Activated CD8-positive, alpha-beta memory T cell treated with anti-CD3 and anti-CD28 coated beads for 4 hours (primary cell): ENCODE results near the gene BAG5.
A peak's percentile ranks its signal among the peaks of the same experiment; 100 is the strongest.
"Not testable (repeated sequence)": the region's sequence is repeated elsewhere in the genome, so short reads cannot be mapped to it uniquely, and the experiment has no call there.

ENCODE experiments used
- DNase-seq, 2 donors: peaks; one replicate each; pipeline ENCODE4 v3.0.0-alpha.2; 2020; ENCODE audit warnings: low read depth in 2 of 2

The BAG5 gene

DNA sequence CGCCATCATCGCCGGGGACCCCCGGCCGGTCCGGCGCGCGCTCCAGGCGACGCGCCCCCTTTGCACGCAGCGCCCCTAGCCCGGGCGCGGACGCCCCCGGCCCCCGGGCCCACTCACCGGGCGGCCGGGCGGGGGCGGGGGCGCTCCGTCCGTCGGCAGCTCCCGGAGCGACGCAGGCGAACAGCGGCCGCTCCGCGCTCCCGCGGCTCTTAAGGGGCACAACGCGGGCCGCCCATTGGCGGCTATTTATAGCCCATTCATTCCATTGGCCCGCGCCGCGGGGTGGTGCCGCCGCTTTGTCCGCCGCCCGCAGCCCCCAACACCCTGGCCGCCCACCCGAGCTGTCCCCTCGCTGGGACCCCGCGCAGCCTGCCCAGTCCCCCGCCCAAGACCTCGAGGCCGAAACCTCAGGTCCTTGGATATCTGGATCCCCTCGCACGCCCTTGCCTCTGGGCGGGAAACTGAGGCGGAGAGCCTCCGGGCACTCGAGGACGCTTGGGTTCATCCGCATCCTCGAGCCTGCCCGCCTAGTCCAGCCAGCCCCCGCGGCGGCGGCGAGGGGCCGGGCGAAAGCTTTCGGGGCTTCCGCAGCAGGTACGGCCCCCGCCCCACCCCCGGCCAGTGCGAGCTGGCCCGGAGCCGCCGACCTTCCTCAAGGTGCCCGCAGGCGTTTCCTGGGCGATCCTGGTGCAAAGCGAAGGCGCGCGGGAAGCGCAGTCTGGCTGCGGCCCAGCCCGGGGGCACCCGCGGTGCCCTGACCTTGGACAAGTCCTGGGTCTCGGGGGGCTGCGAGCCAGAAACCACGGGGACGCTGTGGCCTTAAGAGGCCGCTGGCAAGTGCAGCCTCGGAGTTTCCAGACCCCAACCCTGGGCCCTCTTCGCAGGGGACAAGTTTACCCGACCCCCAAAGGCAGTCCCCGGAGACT lies 39.5 kb downstream of the BAG5 start, which contains the start of gene CKB:
Gene CKB, minus strand, starts transcription at position 182 of the 926 bp plus-strand sequence. CDS start 337 bp downstream, outside the sequence.
- DNase-seq: no peak

- no peak for DNase-seq
Measured at GRCh38 chr14:103521951-103522563, 40.4 kb downstream of the BAG5 start.

GRCh38 chr14:103521438-103521950 lies 41.0 kb downstream of the BAG5 start:
- no peak for DNase-seq

DNA sequence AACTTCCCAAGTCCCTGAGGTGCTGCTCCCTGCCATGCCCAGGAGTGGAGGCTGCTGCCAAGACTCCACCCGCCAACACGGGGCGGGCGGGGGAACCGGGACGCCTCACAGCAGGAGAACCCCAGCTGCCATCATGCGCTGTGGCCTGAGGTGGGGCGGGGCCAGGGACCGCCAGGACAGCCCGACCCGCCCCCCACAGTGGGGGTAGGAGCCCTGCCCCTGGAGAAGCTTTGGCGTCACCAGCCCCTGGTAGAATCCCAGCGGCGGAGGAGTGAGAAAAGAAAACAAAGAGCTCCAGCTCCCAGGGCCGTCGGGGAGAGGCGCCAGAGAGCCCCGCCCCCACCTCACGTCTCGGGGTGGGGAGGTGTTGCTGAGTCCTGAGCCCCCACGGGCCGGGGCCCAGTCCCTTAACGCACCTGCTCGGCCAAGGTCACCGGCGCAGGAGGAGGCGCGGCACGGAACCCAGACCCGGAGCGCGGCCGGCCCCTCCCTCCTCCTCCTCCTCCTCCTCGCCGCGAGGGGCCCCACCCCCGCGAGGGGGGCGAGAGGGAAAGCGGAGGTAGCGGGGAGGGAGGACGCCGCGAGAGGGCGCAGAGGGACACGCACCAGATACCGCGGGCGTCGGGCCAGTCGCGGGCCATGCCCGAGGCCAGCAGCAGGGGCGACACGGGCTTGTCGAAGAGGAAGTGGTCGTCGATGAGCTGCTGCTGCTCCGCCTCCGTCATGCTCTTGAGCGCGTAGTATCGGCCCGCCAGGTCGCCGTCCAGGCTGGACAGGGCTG lies 41.6 kb downstream of the BAG5 start:
- peak; percentile 35 to 51 for DNase-seq

- no peak for DNase-seq
Measured at GRCh38 chr14:103520269-103520656, 42.2 kb downstream of the BAG5 start.

GRCh38 chr14:103519837-103520212 lies 42.6 kb downstream of the BAG5 start:
- no peak for DNase-seq

- no peak for DNase-seq
Measured at GRCh38 chr14:103519043-103519836, 43.2 kb downstream of the BAG5 start.

- DNase-seq: no peak
Measured at GRCh38 chr14:103518422-103519042, 43.9 kb downstream of the BAG5 start.

DNA sequence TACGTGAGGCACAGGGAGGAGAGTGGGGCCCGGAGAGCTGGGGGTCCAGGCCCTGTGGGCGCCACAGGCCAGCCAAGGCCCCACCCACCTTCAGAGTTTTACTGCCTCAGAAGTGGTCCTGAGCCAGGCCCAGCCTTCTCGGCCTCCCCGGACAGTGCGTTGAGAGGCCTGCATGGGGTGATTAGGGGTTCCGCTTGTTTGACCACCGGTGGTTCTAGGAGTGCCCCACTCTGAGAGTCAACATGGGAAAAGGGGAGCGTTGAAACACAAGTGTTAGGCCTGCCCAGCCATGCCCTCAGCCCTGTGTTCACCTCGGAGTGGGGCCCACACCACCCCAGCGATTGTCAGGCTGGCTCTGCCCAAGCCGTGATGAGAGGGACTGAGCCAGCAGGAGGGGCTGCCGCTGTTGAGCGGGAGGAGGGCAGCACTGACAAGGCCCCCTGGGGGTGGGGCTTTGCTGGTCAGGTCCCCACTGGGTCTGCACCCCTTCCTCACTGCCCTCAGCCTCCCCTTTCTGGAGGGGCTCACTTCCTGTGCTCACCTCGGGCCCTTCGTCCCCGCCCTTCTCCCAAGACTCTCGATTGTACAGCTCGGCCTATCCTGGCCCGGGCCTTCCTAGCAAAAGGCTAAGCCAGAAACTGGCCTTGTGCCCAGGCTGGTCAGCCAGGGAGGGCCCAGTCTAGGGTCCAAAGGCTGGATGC lies 44.6 kb downstream of the BAG5 start:
- no peak for DNase-seq

DNA sequence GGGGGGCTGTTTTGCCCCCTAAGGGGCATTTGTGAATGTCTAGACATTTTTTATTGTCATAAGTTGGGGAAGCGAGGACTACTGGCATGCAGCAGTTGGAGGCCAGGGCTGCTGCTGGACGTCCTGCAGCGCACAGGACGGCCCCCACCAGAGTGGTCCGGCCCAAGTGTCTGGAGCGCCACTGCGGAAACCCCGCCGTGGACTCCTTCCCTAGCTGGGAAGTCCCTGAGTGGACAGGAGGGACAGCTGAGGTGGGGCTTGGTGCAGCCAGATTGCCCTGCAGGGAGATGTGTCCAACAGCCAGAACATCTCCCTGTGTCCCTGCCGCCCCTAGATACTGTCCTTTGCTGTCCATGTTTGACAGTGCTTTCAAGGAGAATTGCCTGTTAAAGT lies 45.3 kb downstream of the BAG5 start:
- no peak for DNase-seq

GRCh38 chr14:103516426-103517173 lies 45.9 kb downstream of the BAG5 start:
- no peak for DNase-seq

- no peak for DNase-seq
Measured at GRCh38 chr14:103514596-103515421, 47.6 kb downstream of the BAG5 start.

DNA sequence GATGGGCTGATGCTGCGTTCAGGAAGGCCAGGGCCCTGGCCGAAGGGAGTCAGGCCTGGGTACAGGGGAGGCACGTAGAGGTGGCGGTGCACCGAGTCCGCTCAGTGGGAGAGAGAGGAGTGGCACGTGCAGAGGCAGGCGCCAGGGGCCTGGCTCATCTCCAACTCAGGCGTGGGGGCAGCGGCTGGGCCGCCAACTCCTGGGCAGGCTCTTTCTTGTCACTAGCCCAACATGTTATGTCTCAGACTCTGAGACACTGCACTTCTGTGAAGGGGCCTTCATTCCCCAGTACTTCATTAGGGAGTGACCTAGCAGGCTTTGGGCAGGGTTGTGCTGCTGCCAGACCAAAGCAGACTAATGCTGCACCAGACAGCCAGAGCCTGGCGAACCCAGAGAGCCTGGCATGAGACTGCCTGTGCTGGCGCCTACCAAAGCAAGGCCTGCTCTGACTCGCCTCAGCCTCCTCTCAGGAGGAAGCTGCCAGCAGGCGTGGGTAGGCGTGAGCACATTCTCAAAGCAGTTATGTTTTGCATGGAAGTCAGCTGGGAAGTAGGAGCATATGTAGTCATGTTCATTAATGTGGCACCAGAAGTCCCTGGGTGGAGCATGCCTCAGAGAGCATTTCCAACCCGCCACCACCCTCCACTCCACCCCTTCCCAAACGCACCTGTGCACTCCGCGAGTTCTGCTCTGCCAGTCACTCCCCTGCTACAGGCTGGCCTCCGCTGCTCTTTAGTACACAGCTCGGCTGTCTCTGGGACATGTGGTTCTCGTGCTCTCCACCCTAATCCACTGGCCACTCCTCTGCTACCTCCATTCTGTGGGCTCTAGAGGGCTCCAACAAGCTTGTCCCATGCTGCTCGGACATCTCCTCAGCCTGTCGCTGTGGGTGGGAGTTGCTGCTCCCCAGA lies 49.5 kb downstream of the BAG5 start:
- DNase-seq: no peak

DNA sequence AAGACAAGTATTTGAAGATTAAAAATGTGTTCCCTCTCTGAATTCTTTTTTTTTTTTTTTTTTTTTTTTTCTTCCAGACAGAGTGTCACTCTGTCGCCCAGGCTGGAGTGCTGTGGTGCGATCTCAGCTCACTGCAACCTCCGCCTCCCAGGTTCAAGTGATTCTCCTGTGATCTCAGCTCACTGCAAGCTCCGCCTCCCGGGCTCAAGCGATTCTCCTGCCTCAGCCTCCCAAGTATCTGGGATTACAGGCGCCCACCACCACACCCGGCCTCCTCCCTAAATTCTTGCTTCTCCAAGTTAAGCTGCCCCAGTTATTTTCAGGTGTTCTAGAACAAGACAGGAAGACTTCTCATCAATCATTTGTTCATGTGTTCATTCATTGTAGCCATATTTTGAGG lies 50.3 kb downstream of the BAG5 start:
- DNase-seq: not testable (repeated sequence)

DNA sequence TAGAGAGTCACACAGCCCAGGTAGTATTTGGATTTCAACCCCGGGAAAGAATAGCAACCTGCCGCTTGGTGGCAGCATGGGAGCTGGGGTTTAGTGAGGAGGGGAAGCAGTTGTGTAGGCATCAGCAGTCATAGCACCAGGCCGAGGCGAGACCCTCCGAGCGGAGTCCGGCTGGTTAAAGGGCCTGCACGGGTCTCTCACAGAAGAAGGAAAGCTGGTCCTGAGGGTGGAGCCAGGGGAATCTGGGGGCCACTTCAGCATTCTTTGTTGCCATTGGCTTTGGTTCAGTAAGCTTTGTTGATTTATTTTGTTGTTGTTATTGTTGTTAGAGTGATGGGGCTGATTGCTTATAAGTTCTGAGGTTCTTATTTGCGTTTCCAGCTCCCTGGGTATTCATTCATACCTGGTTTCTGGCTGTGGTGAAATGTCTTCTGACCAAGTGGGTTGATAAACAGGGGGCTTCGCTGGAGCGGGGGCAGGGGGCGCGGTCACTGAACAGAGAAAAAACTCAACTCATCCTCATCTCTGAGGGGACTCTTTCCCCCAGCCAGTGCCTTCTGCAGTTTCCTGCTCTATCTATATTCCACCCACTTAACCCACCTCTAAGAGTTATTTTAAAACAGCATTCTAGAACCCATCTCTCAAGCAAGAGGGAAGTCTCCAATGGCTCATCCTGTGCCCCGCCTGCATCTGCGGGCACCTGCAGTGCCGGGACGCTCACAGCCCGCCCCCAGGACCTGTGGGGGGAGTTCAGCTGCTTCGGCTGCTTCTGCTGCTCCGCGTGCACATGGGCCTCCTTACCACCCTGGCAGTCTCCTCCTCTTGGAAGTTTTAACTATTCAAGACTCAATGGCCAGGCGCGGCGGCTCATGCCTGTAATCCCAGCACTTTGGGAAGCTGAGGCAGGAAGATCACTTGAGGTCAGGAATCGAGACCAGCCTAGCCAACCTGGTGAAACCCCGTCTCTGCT lies 51.4 kb downstream of the BAG5 start:
- DNase-seq: no peak
